Mucosa of stomach (tissue), 1 donor: ENCODE measurements around the gene CSMD2.

Experiments used
- H3K27me3 ChIP-seq: one replicate; pipeline ENCODE4 v1.7.0; 2013; ENCODE audit warnings: mild to moderate bottlenecking, low read length; ENCODE audit not compliant: control insufficient read depth, insufficient read depth
- H3K36me3 ChIP-seq: one replicate; pipeline ENCODE4 v1.7.0; 2013; ENCODE audit warnings: low read length; ENCODE audit not compliant: control insufficient read depth, insufficient read depth
- H3K4me1 ChIP-seq: one replicate; pipeline ENCODE4 v1.7.0; 2013; ENCODE audit warnings: mild to moderate bottlenecking, low read length; ENCODE audit not compliant: control insufficient read depth, insufficient read depth
- H3K4me3 ChIP-seq: one replicate; pipeline ENCODE4 v1.7.0; 2013; ENCODE audit warnings: low read length
- H3K9ac ChIP-seq: one replicate; pipeline ENCODE4 v1.7.0; 2013; ENCODE audit warnings: mild to moderate bottlenecking, low read length, moderate library complexity
- H3K9me3 ChIP-seq: one replicate; pipeline ENCODE4 v1.7.0; 2013; ENCODE audit warnings: mild to moderate bottlenecking, low read length, moderate library complexity; ENCODE audit not compliant: control insufficient read depth
- donor health status: Pancreatic carcinoma.

The CSMD2 gene

DNA sequence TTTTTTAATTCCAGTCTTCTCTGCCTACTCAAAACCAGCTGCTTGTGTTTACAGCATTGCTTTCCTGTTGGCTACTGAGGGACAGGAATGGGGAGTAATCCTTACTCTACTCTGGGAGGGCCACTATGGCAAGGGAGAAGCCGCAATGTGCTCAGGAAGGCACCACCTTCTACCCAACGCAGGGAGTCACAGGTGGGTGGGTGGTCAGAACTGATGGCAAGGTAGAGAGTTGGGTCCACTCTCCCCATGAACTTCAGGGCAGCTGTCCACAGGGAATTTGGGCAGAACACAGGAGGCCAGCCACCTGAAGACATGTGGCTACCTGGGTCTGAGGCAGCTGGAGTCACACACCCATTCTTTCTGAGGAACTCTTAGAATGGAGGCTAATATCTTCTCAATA is 341.6 kb downstream of the CSMD2 start:
- Histone ChIP-seq H3K9me3 (no peaks in the 10 kb centered on the region), H3K4me1 (no peaks in the 10 kb centered on the region), H3K27me3 (no peaks in the 10 kb centered on the region), H3K36me3 (no peaks in the 10 kb centered on the region), H3K4me3 (no peak overlapping the region), H3K9ac (no peak overlapping the region)

DNA sequence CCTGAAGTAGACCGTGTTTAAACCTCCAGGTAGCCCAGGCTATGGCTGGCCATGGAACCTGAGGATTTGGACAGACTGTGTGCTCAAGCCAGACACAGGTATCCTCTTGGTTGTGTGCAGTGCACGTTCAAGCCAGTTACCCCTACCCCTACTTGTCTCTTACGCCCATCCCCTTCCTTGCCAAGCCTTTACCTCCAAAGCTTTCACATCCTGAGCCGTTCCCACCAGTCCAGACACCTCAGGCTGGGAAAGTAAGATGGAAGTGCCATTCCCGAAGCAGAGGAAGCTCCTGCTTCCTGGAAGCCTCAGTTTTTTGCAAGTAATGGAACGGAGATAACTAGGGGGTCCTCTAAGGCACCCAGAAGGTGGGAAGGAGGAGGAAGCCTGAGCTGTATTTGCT is 342.6 kb downstream of the CSMD2 start:
- H3K36me3 ChIP-seq, result no peaks in the 10 kb centered on the region
- no peaks in the 10 kb centered on the region for H3K4me1 ChIP-seq
- H3K27me3 ChIP-seq, result no peaks in the 10 kb centered on the region
- H3K9ac ChIP-seq, result no peak overlapping the region
- H3K4me3 ChIP-seq, result no peak overlapping the region
- no peaks in the 10 kb centered on the region for H3K9me3 ChIP-seq

DNA sequence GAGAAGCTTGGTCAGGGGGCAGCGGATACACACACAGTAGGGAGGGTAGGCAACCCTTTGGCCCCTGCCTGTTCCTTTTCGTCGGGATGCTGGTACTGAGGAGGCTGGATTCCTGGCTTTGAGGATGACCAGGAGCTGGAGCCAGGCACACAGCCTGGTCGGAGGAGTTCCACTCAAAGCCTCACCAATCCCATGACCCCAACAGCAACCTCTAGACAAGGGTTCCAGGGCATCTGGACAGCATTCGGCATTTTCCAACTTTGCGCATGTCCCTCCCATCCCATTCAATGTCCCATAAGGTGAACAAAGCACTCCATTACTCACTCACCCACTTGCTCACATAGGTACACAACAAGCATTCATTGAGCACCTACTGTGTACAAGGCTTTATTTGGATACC is 343.7 kb downstream of the CSMD2 start:
- Histone ChIP-seq H3K9ac (no peak overlapping the region), H3K4me3 (no peak overlapping the region), H3K9me3 (no peaks in the 10 kb centered on the region), H3K4me1 (no peaks in the 10 kb centered on the region), H3K36me3 (no peaks in the 10 kb centered on the region), H3K27me3 (no peaks in the 10 kb centered on the region)

DNA sequence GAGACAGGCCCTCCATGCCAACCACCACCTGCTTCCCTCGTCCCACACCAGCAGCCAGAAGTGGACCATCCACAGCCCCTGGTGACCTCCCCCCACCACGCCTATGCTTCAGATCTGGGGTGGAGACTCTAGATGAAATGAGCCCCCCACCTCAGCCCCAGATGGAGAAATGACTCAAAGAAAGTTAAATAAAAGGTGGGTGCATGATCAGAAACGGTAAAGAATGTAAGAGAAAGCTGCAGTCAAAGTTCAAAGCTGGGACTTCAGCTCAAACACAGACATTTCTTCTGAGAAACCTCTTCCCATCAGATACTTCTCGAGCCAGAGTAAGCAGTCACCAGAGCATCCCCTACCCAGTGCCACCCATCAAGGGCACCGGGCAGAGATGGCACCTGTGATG is 344.2 kb downstream of the CSMD2 start:
- no peak overlapping the region for H3K9ac ChIP-seq
- no peaks in the 10 kb centered on the region for H3K36me3 ChIP-seq
- H3K9me3 ChIP-seq, result no peaks in the 10 kb centered on the region
- no peak overlapping the region for H3K4me3 ChIP-seq
- no peaks in the 10 kb centered on the region for H3K27me3 ChIP-seq
- H3K4me1 ChIP-seq, result no peaks in the 10 kb centered on the region

DNA sequence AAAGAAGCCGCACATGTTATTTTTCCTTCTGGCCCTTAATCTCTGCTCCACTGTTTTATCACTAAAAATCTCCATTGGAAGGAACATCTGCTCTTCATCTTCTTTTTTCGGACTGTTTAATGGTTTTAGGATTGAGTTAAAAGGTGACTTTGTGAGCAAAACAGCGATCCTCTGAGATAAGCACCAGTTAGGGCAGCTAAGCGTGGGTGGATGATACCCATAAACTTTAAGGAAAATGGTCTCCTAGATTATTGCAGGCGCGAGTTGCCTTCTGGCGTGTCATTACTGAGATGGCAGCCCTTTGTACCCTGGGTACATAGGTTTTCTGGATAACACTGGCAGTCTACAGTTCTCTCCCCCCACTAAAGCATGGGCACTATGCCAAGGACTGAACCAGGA is 345.1 kb downstream of the CSMD2 start:
- no peaks in the 10 kb centered on the region for H3K4me1 ChIP-seq
- H3K36me3 ChIP-seq, result no peaks in the 10 kb centered on the region
- H3K27me3 ChIP-seq, result no peaks in the 10 kb centered on the region
- H3K4me3 ChIP-seq, result no peak overlapping the region
- no peaks in the 10 kb centered on the region for H3K9me3 ChIP-seq
- no peak overlapping the region for H3K9ac ChIP-seq

DNA sequence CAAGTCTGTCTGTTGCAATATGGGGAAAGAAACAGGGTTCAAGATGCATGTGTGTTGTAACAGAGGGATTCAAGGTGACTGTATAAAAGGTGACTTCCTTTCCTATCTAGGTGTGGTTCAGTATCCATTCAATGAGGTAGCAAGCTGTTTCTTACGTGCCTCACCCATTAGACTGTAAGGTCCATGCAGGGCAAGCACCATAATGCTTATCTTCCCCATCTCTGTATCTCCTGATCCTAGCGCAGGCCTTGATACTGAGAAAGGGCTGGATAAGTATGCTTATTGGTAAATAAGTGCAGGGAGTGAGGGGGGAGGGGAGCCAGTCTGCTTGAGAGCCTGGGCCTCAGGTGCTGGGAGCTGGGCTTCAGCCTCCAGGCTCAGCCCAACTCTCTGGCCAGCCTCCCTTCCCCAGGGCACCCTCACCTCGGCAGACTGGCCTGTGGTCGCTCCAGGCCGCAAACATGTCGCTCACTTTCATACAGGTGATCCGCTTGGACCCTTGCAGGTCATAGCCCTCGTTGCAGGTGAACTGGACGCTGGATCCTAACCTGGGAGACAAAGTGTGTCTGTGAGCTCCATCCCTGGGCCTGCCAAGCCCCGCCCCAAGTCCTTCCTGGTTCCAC is 345.6 kb downstream of the CSMD2 start:
- Histone ChIP-seq H3K4me3 (no peak overlapping the region), H3K4me1 (no peaks in the 10 kb centered on the region), H3K36me3 (no peaks in the 10 kb centered on the region), H3K27me3 (no peaks in the 10 kb centered on the region), H3K9me3 (no peaks in the 10 kb centered on the region), H3K9ac (no peak overlapping the region)

DNA sequence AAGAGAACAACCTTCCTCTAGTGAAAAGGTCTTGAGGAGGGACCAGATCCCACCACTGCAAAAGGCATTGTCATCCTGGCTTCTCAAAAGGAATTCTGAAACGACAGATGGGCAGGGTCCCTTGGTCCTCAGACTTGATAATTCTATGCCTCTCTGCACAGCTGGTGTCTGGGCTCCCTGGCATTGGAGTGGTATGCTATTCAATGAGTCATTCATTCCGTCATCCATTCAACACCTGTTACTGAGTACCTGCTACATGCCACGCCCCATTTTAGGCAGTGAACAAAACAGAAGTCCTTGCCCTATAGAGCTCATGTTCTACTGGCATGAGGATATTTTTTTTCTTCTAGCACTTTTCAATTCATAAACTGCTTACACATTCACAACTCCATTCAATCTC is 347.0 kb downstream of the CSMD2 start:
- Histone ChIP-seq H3K36me3 (no peaks in the 10 kb centered on the region), H3K27me3 (no peaks in the 10 kb centered on the region), H3K4me3 (no peak overlapping the region), H3K9ac (no peak overlapping the region), H3K9me3 (no peaks in the 10 kb centered on the region), H3K4me1 (no peaks in the 10 kb centered on the region)

DNA sequence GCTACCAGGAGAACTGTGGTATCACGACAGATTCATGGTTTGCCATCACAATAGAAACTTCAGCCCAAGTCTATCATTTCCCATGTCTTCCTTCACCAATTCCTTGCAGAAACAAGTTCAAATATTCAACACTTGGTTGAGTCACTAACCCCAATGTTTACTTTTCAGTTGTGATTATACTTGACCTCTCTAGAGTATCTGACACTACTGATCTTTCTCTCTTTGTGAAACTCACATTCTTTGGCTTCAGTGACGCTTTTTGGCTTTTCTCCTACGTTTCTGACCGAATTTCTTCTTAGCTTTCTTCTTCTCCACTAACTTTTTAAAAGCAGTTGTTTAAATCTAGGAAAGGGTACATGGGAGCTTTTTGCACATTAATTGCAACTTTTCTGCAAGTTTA is 350.0 kb downstream of the CSMD2 start:
- Histone ChIP-seq H3K9me3 (no peaks in the 10 kb centered on the region), H3K9ac (no peak overlapping the region)

DNA sequence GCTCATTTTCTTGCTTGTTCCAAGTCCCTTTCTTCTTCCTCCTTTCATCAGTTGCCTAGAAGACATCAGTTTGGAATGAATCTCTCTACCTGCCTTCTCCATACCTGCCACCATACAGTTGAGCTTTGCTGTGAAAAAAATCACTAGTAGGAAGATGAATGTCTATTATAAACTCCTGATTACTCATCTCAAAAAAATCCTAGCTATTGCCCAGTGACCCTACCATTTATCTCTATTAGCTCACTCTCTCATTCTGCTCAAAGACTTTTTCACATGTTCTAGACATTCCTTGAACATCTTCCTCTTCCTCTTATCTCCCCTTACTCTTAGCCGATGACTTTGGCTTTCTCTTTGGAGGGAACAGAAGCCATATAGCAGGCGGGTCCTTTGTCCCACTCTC is 350.9 kb downstream of the CSMD2 start:
- Histone ChIP-seq H3K9me3 (no peaks in the 10 kb centered on the region), H3K36me3 (no peaks in the 10 kb centered on the region), H3K27me3 (no peaks in the 10 kb centered on the region), H3K9ac (no peak overlapping the region), H3K4me1 (no peaks in the 10 kb centered on the region), H3K4me3 (no peak overlapping the region)

More for the DNA sequence above, 350.0 kb downstream of the CSMD2 start:
- Histone ChIP-seq H3K27me3 (no peaks in the 10 kb centered on the region), H3K36me3 (no peaks in the 10 kb centered on the region), H3K4me1 (no peaks in the 10 kb centered on the region), H3K4me3 (no peak overlapping the region)

DNA sequence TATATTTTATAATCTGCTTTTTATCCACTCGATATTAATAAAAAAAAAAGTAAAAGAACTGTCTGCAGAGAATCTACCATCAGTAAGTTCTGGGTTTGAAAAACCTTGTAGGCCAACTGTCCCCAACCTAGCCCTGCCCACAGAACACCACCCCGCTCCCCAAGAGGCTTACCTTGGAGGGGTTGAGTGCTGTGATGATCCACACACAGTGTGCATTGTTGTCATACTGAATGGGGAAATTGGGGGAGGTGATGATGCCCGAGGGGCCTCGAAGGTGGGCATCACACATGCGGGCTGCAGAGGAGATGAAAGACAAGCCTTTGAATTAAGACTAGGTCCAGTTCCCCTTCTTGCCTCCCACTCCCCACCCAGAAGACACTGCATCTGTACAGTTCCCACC is 354.5 kb downstream of the CSMD2 start:
- Histone ChIP-seq H3K9ac (no peak overlapping the region), H3K27me3 (no peaks in the 10 kb centered on the region), H3K36me3 (no peaks in the 10 kb centered on the region), H3K9me3 (no peaks in the 10 kb centered on the region), H3K4me1 (no peaks in the 10 kb centered on the region), H3K4me3 (no peak overlapping the region)

DNA sequence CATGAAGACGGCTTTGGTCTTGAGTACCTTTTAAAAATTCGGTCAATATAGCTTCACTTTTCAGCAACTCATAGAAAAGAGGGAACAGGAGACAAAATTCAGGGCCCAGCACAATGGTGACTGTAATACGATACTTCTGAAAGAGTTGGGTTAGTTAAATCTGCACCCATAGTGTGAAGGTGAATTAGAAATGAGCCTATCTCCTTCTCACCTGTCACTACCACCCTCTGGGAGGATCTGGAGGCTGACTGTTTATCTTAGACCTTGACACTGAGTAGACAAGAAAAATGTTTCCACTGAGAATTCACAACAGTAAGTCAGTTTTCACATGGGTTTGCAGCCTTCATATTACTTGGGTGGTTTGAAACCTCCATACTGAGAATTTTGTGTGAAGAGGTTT is 359.0 kb downstream of the CSMD2 start:
- H3K36me3 ChIP-seq, result no peaks in the 10 kb centered on the region
- H3K4me1 ChIP-seq, result no peaks in the 10 kb centered on the region
- H3K4me3 ChIP-seq, result no peak overlapping the region
- no peaks in the 10 kb centered on the region for H3K27me3 ChIP-seq
- H3K9me3 ChIP-seq, result no peaks in the 10 kb centered on the region
- no peak overlapping the region for H3K9ac ChIP-seq

DNA sequence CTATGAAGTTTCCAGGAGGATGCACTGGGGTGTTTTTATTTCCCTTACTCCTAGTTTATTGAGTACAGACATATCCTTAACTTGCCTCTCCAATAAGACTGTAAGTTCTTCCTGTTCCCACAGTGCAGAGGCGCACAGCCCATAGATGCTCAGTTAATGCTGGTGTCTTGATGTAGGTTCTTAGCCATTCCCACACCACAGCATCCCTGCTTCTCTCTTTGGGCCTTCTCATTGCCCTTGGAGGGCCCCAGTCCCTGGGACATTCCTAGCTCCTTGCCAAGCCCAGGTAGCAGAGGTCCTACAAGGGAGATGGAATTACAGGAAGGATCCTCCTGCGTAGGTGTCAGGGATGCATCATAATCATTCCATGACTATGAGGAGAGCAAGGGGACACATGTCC is 362.8 kb downstream of the CSMD2 start:
- no peak overlapping the region for H3K4me3 ChIP-seq
- no peaks in the 10 kb centered on the region for H3K36me3 ChIP-seq
- no peaks in the 10 kb centered on the region for H3K4me1 ChIP-seq
- H3K9ac ChIP-seq, result no peak overlapping the region
- no peaks in the 10 kb centered on the region for H3K9me3 ChIP-seq
- H3K27me3 ChIP-seq, result no peaks in the 10 kb centered on the region

DNA sequence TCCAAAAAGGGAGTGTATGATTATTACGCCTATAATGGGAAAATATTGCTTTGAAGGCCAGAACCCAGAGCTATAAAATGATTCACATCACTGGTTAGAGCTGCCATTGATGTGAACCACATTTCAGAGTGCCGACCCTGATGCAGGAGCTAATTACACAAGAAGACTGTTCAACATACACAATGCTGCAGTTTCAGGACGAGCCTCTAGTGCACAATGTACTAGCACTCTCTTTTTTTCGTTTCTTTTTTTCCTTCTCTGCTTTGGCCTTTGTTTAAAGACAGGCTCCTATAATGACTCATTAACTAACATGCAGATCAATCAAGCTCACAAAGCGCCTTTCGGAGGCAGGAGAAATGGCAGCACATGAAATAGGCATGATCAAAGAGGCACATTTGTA is 367.2 kb downstream of the CSMD2 start:
- no peak overlapping the region for H3K9ac ChIP-seq
- no peaks in the 10 kb centered on the region for H3K4me1 ChIP-seq
- no peaks in the 10 kb centered on the region for H3K27me3 ChIP-seq
- H3K9me3 ChIP-seq, result no peaks in the 10 kb centered on the region
- H3K4me3 ChIP-seq, result no peak overlapping the region
- H3K36me3 ChIP-seq, result no peaks in the 10 kb centered on the region
